MM.1S (cell line): ENCODE data around the gene RCCD1.

Experiments used
- DNase-seq: peaks from one replicate; pipeline ENCODE4 v3.0.0-alpha.2; 2015
- H2AFZ ChIP-seq: fragments of 300-600 bp; sonication (generic); 2 replicates; pipeline ENCODE4 v1.6.0; 2016; ENCODE audit warnings: antibody characterized with exemption, low read length
- H3F3A ChIP-seq: fragments of 300-600 bp; sonication (generic); 2 replicates; pipeline ENCODE4 v1.6.1; 2016; ENCODE audit warnings: mild to moderate bottlenecking, antibody characterized with exemption, low read length, moderate library complexity, mixed read lengths; ENCODE audit not compliant: insufficient read depth
- H3K27ac ChIP-seq: fragments of 300-600 bp; sonication (generic); 2 replicates; pipeline ENCODE4 v1.5.1; 2016; ENCODE audit warnings: mild to moderate bottlenecking, low read length
- H3K27me3 ChIP-seq: fragments of 300-600 bp; sonication (generic); replicated peaks from 2 replicates; pipeline ENCODE4 v1.6.0; 2016; ENCODE audit warnings: low read length; ENCODE audit not compliant: insufficient read depth
- H3K36me3 ChIP-seq: fragments of 300-600 bp; sonication (generic); replicated peaks from 2 replicates; pipeline ENCODE4 v1.6.1; 2016; ENCODE audit warnings: mild to moderate bottlenecking, low read length, mixed read lengths; ENCODE audit not compliant: insufficient read depth
- H3K4me1 ChIP-seq: fragments of 300-600 bp; sonication (generic); 2 replicates; pipeline ENCODE4 v1.6.1; 2016; ENCODE audit warnings: low read length, mixed read lengths
- H3K4me2 ChIP-seq: fragments of 300-600 bp; sonication (generic); 2 replicates; pipeline ENCODE4 v1.6.0; 2016; ENCODE audit warnings: low read depth, low read length
- H3K4me3 ChIP-seq: fragments of 300-600 bp; sonication (generic); 2 replicates; pipeline ENCODE4 v1.5.1; 2016; ENCODE audit warnings: low read length, mixed read lengths
- H3K79me2 ChIP-seq: fragments of 300-600 bp; sonication (generic); 2 replicates; pipeline ENCODE4 v1.6.1; 2016; ENCODE audit warnings: mixed run types, low read length, mixed read lengths
- H3K9ac ChIP-seq: fragments of 300-600 bp; sonication (generic); 2 replicates; pipeline ENCODE4 v1.6.1; 2016; ENCODE audit warnings: low read length, mixed read lengths
- H3K9me2 ChIP-seq: fragments of 300-600 bp; sonication (generic); replicated peaks from 2 replicates; pipeline ENCODE4 v1.6.1; 2016; ENCODE audit warnings: mild to moderate bottlenecking, low read length, mixed read lengths; ENCODE audit not compliant: insufficient read depth
- H3K9me3 ChIP-seq: fragments of 300-600 bp; sonication (generic); replicated peaks from 2 replicates; pipeline ENCODE4 v1.6.1; 2016; ENCODE audit warnings: mild to moderate bottlenecking, low read length, mixed read lengths; ENCODE audit not compliant: insufficient read depth
- H4K20me1 ChIP-seq: fragments of 300-600 bp; sonication (generic); 2 replicates; pipeline ENCODE4 v1.6.1; 2016; ENCODE audit warnings: mild to moderate bottlenecking, low read length, moderate library complexity, mixed read lengths; ENCODE audit not compliant: insufficient read depth
- CTCF ChIP-seq: fragments of 300-600 bp; sonication (generic); IDR thresholded peaks from 2 replicates; pipeline ENCODE4 v1.5.1; 2016; ENCODE audit warnings: antibody characterized with exemption, low read length, mixed read lengths
- EZH2 ChIP-seq: fragments of 300-600 bp; sonication (generic); optimal IDR thresholded peaks from 2 replicates; pipeline ENCODE3; 2017; ENCODE audit warnings: low read depth, mild to moderate bottlenecking, antibody characterized with exemption, low read length, mixed read lengths
- EZH2phosphoT487 ChIP-seq: fragments of 300-600 bp; sonication (generic); IDR thresholded peaks from 2 replicates; pipeline ENCODE4 v1.6.1; 2018; ENCODE audit warnings: antibody characterized with exemption, low read length

Gene RCCD1

DNA sequence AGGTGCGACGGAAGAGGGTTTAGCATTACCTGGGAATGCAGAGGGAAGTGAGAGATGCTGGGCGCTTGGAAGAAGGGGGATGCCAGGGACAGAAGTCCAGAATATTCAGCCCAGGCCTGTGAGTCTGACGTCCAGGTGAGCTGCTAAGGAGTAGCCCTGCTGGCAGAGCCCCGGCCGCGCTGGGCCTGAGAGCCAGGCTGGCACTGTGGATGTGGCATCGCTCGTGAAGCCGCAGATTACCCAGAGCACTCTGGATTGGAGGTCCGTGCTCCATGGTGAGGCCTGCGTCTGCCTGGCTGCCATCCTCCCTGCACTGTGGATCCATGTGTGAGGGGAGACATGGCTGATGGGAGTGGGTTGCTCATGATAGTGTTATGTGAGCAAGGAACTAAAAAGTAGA is 37.1 kb upstream of the RCCD1 start:
- H3K9me3 ChIP-seq = no peaks in the 10 kb centered on the region
- H3K9ac ChIP-seq = no peak overlapping the region
- no peak overlapping the region for H3K27ac ChIP-seq
- no peak for TF ChIP-seq EZH2
- TF ChIP-seq CTCF = no peak
- TF ChIP-seq EZH2phosphoT487 = no peak
- H3K9me2 ChIP-seq = no peaks in the 10 kb centered on the region
- H3K27me3 ChIP-seq = no peaks in the 10 kb centered on the region
- peaks cover 3% of the 10 kb centered on the region; the same call in 1 of the 2 replicates for H3K36me3 ChIP-seq
- no peak overlapping the region for H3K4me2 ChIP-seq
- DNase-seq = no peak
- H2AFZ ChIP-seq = no peak overlapping the region
- no peaks in the 10 kb centered on the region for H3F3A ChIP-seq
- no peak overlapping the region for H3K4me3 ChIP-seq
- no peaks in the 10 kb centered on the region for H3K79me2 ChIP-seq
- H4K20me1 ChIP-seq = no peaks in the 10 kb centered on the region
- no peaks in the 10 kb centered on the region for H3K4me1 ChIP-seq

DNA sequence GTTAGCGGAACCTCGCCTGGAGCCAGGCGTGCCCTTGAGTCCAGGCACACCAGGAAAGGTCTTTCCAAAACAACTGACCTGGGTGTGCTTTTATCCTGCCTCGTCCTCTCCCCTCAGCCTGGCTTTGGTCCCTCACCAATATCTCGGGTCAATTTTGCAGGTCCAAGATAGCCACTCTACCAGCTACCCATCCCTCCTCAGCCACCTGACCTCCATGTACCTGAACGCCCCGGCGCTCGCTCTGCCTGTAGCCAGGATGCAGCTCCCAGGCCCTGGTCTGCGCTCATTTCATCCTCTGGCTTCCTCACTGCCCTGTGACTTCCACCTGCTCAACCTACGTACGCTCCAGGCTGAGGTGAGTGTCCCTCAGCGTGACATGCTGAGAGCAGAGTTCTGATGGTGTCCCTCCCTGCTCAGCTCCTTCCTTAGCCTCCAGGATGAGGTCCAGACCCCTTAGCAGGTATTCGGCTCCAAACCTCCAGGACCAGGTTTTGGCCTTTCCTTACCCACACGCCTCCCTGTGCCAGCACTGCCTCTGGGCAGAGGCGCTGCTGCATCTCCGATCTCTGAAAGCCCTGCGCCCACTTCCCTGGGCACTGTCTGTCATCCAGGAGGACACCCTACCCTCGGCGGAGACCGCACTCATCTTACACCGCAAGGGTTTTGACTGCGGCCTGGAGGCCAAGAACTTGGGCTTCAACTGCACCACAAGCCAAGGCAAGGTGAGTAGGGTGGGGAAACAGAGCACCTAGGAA is 36.5 kb upstream of the RCCD1 start:
- Histone ChIP-seq H3K4me1 (no peaks in the 10 kb centered on the region), H3K36me3 (peaks cover 3% of the 10 kb centered on the region; the same call in 1 of the 2 replicates), H3K9me2 (no peaks in the 10 kb centered on the region), H3K27me3 (no peaks in the 10 kb centered on the region), H3K79me2 (no peaks in the 10 kb centered on the region), H3K9ac (no peak overlapping the region), H3K4me2 (no peak overlapping the region), H3F3A (no peaks in the 10 kb centered on the region), H4K20me1 (no peaks in the 10 kb centered on the region), H3K4me3 (no peak overlapping the region), H3K9me3 (no peaks in the 10 kb centered on the region), H3K27ac (no peak overlapping the region), H2AFZ (no peak overlapping the region)
- DNase-seq = no peak
- TF ChIP-seq CTCF = no peak
- TF ChIP-seq EZH2 = no peak
- TF ChIP-seq EZH2phosphoT487 = no peak

GRCh38 chr15:90918835-90919234 is 35.8 kb upstream of the RCCD1 start:
- peaks cover 3% of the 10 kb centered on the region; the same call in 1 of the 2 replicates for H3K36me3 ChIP-seq
- no peak overlapping the region for H3K9ac ChIP-seq
- no peaks in the 10 kb centered on the region for H4K20me1 ChIP-seq
- H2AFZ ChIP-seq = no peak overlapping the region
- no peaks in the 10 kb centered on the region for H3K9me2 ChIP-seq
- TF ChIP-seq EZH2phosphoT487 (no peak), EZH2 (no peak), CTCF (no peak)
- DNase-seq = no peak
- no peak overlapping the region for H3K4me2 ChIP-seq
- no peak overlapping the region for H3K27ac ChIP-seq
- no peaks in the 10 kb centered on the region for H3K4me1 ChIP-seq
- no peaks in the 10 kb centered on the region for H3K27me3 ChIP-seq
- no peaks in the 10 kb centered on the region for H3F3A ChIP-seq
- no peak overlapping the region for H3K4me3 ChIP-seq
- no peaks in the 10 kb centered on the region for H3K79me2 ChIP-seq
- H3K9me3 ChIP-seq = no peaks in the 10 kb centered on the region
